LNCAP (cell line): Measurements from ENCODE around the gene NTRK2.

Experiments
- TF ChIP-seq, protein P1 (sequence below): fragments of 450-650 bp; IDR thresholded peaks from 2 replicates; pipeline ENCODE4 v1.5.1; 2017; ENCODE audit warnings: mild to moderate bottlenecking

NTRK2 gene

DNA sequence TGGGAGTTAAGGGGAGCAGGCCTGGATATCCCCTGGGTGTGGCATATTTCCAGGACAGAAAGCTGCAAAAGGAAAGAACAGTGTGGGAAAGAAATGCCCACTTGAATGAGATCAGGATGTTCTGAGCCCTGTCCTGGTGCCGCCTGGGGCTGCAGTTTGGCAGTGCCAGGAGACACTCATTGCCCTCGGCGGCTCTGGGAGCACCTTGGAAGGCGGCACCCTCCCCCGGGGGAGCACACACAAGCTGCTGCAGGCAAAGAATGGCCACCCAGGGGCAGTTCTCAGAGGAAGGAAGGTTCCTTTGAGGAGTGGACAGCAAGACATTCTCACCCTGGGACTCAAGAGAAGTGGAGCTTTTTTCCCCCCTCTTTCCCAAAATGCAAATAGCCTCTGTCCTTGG, 305.3 kb downstream of the NTRK2 start:
- TF ChIP-seq, protein P1, sequence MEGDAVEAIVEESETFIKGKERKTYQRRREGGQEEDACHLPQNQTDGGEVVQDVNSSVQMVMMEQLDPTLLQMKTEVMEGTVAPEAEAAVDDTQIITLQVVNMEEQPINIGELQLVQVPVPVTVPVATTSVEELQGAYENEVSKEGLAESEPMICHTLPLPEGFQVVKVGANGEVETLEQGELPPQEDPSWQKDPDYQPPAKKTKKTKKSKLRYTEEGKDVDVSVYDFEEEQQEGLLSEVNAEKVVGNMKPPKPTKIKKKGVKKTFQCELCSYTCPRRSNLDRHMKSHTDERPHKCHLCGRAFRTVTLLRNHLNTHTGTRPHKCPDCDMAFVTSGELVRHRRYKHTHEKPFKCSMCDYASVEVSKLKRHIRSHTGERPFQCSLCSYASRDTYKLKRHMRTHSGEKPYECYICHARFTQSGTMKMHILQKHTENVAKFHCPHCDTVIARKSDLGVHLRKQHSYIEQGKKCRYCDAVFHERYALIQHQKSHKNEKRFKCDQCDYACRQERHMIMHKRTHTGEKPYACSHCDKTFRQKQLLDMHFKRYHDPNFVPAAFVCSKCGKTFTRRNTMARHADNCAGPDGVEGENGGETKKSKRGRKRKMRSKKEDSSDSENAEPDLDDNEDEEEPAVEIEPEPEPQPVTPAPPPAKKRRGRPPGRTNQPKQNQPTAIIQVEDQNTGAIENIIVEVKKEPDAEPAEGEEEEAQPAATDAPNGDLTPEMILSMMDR, result no peak

DNA sequence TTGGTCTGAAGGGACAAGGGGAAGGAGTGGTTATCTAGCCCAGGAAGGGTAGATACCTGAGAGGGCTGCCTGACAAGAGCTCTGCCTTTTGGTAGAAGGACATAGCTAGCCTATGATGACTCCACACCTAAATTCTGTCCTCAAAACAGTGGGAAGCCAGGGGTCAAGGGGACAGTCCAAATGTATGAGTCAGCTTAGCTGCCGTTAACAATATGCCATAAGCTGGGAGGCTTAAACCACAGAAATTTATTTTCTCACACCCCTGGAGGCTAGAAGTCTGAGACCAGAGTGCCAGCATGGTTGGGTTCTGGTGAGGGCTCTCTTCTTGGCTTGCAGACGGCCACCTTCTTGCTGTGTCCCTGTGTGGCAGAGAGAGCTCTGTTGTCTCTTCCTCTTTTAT, 306.4 kb downstream of the NTRK2 start:
- TF ChIP-seq, protein P1, result no peak

DNA sequence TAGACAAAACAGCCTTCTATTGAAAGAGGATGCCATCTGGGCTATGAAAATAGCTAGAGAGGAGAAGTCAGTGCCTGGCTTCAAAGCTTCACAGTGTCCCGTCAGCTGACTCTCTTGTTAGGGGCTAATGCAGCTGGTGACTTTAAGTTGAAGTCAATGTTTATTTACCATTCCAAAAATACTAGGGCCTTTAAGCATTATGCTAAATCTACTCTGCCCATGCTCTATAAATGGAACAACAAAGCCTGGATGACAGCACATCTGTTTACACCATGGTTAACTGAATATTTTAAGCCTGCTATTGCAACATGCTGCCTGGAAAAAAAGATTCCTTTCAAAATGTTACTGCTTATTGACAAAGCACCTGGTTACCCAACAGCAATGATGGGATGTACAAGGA, 309.1 kb downstream of the NTRK2 start:
- TF ChIP-seq, protein P1, result no peak

DNA sequence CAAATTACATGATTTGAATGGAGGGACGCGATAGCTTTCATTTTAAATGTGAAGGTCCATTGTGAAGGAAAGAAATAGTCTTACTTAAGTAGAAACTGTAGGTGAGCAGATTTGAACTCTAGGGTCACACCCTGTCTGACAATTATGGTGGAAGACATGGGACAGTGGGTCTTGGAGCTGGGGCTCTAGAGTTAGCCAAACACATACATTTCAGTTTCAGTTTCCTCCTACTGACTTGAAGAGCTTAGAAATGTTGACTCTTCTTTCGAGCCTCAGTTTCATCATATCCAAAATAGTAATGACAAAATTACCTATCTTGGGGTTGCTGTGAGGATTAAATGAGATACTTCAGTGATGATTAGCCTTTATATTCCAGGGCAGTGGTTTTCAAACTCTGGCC, 314.2 kb downstream of the NTRK2 start:
- TF ChIP-seq, protein P1, result no peak

DNA sequence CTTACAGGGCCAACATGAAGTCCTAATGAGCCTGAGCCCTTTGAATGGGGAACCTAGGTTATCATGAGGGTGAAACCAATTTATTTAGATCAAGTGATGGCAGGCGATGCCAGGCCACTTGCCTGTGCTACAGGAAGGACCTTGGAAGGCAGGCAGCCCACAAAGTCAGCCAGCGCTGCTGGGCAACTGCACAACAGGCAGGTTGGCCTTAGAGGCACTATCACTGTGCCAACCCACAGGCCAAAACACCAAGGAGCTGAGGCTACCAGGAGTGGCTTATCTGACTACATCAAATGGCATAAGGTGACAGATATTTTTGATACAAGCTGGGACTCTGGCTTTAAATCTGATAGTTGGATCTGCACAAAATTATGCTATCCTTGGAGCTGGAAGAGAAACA, 319.1 kb downstream of the NTRK2 start:
- TF ChIP-seq, protein P1, result no peak

DNA sequence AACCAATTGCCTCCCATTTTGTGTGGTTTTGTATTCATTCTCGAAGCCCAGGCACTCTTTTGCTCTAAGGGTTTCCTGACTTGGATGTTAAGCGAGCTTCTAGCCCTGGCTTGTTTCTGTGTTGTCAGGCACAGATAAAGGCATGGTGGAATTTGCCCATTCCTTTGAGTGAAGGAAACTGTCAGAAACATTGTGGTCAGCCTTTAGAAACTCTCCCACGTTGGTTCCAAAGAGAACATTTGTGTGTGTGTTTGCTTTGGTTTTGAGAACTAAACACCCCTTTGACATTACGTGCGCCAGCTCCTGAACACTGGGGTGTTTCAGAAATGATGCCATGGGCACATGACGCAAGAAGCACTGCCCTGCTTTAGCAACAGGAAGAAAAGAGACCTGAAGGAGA, 320.9 kb downstream of the NTRK2 start:
- TF ChIP-seq, protein P1, result no peak

DNA sequence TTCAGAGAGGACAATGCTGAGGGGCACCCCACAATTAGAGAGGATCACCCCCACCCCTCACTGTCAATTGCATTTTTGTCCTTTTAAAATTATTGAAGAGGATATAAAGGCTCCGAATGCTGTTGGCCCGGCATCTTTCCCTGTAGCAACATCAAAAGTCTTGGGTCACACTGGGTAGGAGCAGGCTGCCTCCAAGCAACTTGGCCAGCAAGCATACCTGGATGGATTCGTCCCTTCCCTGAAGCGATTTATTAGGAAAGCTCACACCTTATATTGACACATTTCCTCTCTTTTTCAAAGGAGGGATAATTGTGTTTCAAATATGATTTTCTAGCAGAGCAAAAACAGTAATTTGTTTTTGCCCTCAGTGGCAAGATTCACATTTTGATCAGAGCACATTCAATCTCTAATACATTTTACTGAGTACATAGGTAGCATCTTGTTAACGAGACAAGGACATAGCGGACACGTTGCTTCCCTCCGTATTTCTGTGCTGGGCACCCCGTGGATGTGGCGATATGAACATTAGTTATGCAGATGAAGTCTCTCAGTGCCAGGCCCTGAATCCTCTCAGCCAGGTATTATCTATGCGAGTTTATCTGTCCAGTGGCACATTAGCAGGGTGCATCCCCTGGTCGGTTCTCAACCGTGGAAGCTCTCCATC, 321.5 kb downstream of the NTRK2 start:
- TF ChIP-seq, protein P1, result no peak

DNA sequence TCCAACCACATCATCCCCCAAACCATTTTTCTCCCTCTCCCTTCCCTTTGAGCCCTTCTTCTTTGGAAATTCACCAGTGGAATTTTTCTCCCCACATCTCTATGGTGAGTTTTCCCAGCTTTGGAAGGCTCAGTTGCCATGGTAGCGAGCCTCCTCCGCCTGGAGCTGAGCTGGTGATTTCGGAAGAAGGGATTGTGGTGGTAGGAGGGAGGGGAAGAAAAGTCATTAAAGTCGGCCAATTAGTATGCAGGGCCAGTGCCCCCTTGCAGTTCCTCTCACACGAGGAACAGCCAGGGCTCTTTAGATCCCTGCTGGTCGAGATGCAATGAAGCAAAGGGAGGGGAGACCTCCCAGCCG, 322.0 kb downstream of the NTRK2 start:
- TF ChIP-seq, protein P1, result no peak
